Measurements from ENCODE around the gene HOATZ.

- TF ChIP-seq, protein P1, sequence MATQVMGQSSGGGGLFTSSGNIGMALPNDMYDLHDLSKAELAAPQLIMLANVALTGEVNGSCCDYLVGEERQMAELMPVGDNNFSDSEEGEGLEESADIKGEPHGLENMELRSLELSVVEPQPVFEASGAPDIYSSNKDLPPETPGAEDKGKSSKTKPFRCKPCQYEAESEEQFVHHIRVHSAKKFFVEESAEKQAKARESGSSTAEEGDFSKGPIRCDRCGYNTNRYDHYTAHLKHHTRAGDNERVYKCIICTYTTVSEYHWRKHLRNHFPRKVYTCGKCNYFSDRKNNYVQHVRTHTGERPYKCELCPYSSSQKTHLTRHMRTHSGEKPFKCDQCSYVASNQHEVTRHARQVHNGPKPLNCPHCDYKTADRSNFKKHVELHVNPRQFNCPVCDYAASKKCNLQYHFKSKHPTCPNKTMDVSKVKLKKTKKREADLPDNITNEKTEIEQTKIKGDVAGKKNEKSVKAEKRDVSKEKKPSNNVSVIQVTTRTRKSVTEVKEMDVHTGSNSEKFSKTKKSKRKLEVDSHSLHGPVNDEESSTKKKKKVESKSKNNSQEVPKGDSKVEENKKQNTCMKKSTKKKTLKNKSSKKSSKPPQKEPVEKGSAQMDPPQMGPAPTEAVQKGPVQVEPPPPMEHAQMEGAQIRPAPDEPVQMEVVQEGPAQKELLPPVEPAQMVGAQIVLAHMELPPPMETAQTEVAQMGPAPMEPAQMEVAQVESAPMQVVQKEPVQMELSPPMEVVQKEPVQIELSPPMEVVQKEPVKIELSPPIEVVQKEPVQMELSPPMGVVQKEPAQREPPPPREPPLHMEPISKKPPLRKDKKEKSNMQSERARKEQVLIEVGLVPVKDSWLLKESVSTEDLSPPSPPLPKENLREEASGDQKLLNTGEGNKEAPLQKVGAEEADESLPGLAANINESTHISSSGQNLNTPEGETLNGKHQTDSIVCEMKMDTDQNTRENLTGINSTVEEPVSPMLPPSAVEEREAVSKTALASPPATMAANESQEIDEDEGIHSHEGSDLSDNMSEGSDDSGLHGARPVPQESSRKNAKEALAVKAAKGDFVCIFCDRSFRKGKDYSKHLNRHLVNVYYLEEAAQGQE (IDR thresholded peaks at IDR 0.05; ENCODE audit: low read depth): no peak
- TF ChIP-seq POLR2AphosphoS5 (IDR thresholded peaks at IDR 0.05; ENCODE audit: low read depth, low read length) (no peak), ZBTB33 (IDR thresholded peaks at IDR 0.05; ENCODE audit: extremely low read depth, insufficient replicate concordance, low read length) (no peak), SP1 (IDR thresholded peaks at IDR 0.05; ENCODE audit: low read depth) (no peak), EZH2 (IDR thresholded peaks at IDR 0.05) (no peak), POLR2A (IDR thresholded peaks at IDR 0.05; ENCODE audit: borderline replicate concordance, extremely low read depth, insufficient read depth, insufficient read length) (no peak), EZH2phosphoT487 (IDR thresholded peaks at IDR 0.05; ENCODE audit: borderline replicate concordance) (no peak), RAD21 (IDR thresholded peaks at IDR 0.05; ENCODE audit: low read depth) (no peak)
- TF ChIP-seq, protein P2, sequence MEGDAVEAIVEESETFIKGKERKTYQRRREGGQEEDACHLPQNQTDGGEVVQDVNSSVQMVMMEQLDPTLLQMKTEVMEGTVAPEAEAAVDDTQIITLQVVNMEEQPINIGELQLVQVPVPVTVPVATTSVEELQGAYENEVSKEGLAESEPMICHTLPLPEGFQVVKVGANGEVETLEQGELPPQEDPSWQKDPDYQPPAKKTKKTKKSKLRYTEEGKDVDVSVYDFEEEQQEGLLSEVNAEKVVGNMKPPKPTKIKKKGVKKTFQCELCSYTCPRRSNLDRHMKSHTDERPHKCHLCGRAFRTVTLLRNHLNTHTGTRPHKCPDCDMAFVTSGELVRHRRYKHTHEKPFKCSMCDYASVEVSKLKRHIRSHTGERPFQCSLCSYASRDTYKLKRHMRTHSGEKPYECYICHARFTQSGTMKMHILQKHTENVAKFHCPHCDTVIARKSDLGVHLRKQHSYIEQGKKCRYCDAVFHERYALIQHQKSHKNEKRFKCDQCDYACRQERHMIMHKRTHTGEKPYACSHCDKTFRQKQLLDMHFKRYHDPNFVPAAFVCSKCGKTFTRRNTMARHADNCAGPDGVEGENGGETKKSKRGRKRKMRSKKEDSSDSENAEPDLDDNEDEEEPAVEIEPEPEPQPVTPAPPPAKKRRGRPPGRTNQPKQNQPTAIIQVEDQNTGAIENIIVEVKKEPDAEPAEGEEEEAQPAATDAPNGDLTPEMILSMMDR (IDR thresholded peaks at IDR 0.05 in 2 of 3, conservative IDR thresholded peaks at IDR 0.05 in 1 of 3; ENCODE audit: borderline replicate concordance in 1 of 3, insufficient read depth in 1 of 3, low read depth in 2 of 3, low read length in 2 of 3): no peak
Measured at GRCh38 chr11:111561306-111561705, 46.7 kb downstream of the HOATZ start.
